ENCODE results near the gene QKI. TPM values are rescaled to one million over a fixed set of nuclear protein-coding genes. Genes with fewer than 3 reads are reported as not detected.

QKI gene
- total and polyA plus RNA-seq, 3 donors from 2014 or later = 148 to 366 (median 315) TPM

- Histone ChIP-seq H3K4me1 (peaks cover 49% of the 10 kb centered on the region), H3K36me3 (ENCODE audit: low read depth, missing control alignments) (no peaks in the 10 kb centered on the region), H3K27ac (no peak overlapping the region), H3K27me3 (no peaks in the 10 kb centered on the region), H3K9me3 (no peaks in the 10 kb centered on the region), H3K4me3 (no peak overlapping the region)
- TF ChIP-seq POLR2A (IDR thresholded peaks at IDR 0.05) (no peak), CTCF (IDR thresholded peaks at IDR 0.05) (no peak)
- intact Hi-C loops (cut with DNase I; ENCODE audit: low total_unique reads) = loop anchor here (10.0 kb wide), 2 partner anchors 532 to 1502 kb away; no protein-coding TSS in a partner anchor
- 63 to 68% methylated on average over 3 of the region's 3 CpGs for WGBS, 2 donors
- no peak for DNase-seq
Observed at GRCh38 chr6:163422550-163422949, 8.0 kb downstream of the QKI start.

GRCh38 chr6:163423696-163424095, 9.2 kb downstream of the QKI start:
- intact Hi-C loops (cut with DNase I; ENCODE audit: low total_unique reads) = loop anchor here (10.0 kb wide), 2 partner anchors 531 to 1501 kb away; no protein-coding TSS in a partner anchor
- peaks cover 50% of the 10 kb centered on the region for H3K4me1 ChIP-seq

GRCh38 chr6:163427498-163428254, 13.2 kb downstream of the QKI start:
- Histone ChIP-seq H3K4me1 (peaks cover 30% of the 10 kb centered on the region), H3K27ac (no peak overlapping the region), H3K36me3 (ENCODE audit: low read depth, missing control alignments) (no peaks in the 10 kb centered on the region), H3K4me3 (no peak overlapping the region), H3K27me3 (no peaks in the 10 kb centered on the region), H3K9me3 (no peaks in the 10 kb centered on the region)
- no peak for DNase-seq
- 72 to 73% methylated on average over 6 of the region's 6 CpGs for WGBS, 2 donors
- intact Hi-C loops (cut with DNase I; ENCODE audit: low total_unique reads) = loop anchor here (10.0 kb wide), 2 partner anchors 527 to 1497 kb away; no protein-coding TSS in a partner anchor
- TF ChIP-seq CTCF (IDR thresholded peaks at IDR 0.05) = peak in 2 of 3 experiments; percentile 25 to 26
- TF ChIP-seq POLR2A (IDR thresholded peaks at IDR 0.05) = no peak

More at GRCh38 chr6:163423696-163424095, 9.2 kb downstream of the QKI start:
- no peaks in the 10 kb centered on the region for H3K36me3 ChIP-seq (ENCODE audit: low read depth, missing control alignments)
- WGBS, 2 donors = 58 to 65% methylated on average over 2 of the region's 2 CpGs
- H3K27ac ChIP-seq = no peak overlapping the region
- H3K4me3 ChIP-seq = no peak overlapping the region
- H3K27me3 ChIP-seq = no peaks in the 10 kb centered on the region
- TF ChIP-seq CTCF (IDR thresholded peaks at IDR 0.05) (no peak), POLR2A (IDR thresholded peaks at IDR 0.05) (no peak)
- H3K9me3 ChIP-seq = no peaks in the 10 kb centered on the region
- DNase-seq = no peak

- TF ChIP-seq POLR2A (IDR thresholded peaks at IDR 0.05) (no peak), CTCF (IDR thresholded peaks at IDR 0.05) (no peak)
- Histone ChIP-seq H3K27me3 (no peaks in the 10 kb centered on the region), H3K27ac (no peak overlapping the region), H3K9me3 (no peaks in the 10 kb centered on the region), H3K4me1 (peaks cover 26% of the 10 kb centered on the region), H3K36me3 (ENCODE audit: low read depth, missing control alignments) (no peaks in the 10 kb centered on the region), H3K4me3 (no peak overlapping the region)
- intact Hi-C loops (cut with DNase I; ENCODE audit: low total_unique reads) = loop anchor here (10.0 kb wide), 2 partner anchors 526 to 1496 kb away; no protein-coding TSS in a partner anchor
- DNase-seq = no peak
- 49 to 61% methylated on average over 2 of the region's 2 CpGs for WGBS, 2 donors
Observed at GRCh38 chr6:163428373-163428772, 13.9 kb downstream of the QKI start.
